Stimulated activated CD8-positive, alpha-beta memory T cell treated with anti-CD3 and anti-CD28 coated beads, Interleukin-7, amount 100 ng/mL, for 24 hours (primary cell): ENCODE measurements around the gene MMP11.

Experiments used
- DNase-seq: peaks from one replicate; pipeline ENCODE4 v3.0.0-alpha.2; 2020; ENCODE audit warnings: low read depth

Gene MMP11

DNA sequence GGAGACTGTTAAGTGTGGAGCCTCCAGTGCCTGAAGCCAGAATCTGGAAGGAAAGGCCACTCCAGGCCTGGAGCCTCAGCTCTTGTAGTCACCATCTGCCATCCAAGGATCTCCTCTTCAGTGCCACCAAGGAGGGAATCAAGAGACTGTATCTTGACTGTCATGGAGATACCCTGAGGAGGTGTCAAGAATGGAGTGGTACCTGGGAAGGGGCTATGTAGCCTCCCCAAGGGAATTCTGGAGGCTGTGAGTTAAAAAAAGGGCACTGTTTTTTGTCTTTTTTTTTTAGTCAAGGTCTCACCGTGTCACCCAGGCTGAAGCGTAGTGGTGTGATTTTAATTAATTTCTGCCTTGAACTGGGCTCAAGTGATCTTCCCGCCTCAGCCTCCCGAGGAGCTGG lies 13.1 kb upstream of the MMP11 start:
- no peak for DNase-seq

- no peak for DNase-seq
Measured at GRCh38 chr22:23760056-23760455, 12.6 kb upstream of the MMP11 start.

DNA sequence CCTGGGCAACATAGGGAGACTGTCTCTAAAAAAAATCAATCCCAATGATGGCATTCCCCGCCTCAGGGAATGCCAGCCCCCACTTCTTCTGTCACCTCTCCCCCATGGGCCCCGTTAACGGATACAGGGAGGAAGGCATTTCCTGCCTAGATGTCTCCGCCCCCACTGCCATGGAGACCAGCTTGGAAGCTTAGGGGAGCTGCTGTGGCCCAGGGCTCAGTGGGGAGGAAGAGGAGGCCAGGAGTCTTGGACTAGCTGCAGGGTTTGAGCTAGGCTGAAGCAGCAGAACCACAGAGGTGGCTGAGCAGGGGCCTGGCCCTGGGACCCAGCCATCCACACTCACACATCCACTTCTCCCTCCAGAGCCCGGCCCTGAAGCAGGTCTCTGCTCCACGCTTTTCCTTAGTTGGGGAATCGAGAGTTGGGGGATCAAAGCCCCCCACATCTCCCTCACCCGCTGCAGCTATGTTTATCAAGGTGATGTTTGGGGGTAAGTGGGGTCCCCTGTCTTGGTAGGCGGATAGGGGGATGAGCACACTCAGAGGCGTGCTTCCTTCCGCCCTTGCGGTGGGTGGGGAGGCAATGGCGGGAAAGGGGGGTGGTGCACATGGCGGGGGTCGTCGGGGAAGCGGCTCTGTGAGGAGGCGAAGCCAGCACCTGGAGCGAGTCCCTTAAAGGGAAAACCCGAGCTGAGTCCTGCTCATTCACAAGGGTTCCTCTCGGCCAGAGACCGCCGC lies 9.6 kb upstream of the MMP11 start, which contains the start of gene C22orf15:
Gene C22orf15, plus strand, starts transcription at position 149 of the 737 bp plus-strand sequence. Its CDS starts 317 bp downstream, at position 466.
- no peak for DNase-seq

DNA sequence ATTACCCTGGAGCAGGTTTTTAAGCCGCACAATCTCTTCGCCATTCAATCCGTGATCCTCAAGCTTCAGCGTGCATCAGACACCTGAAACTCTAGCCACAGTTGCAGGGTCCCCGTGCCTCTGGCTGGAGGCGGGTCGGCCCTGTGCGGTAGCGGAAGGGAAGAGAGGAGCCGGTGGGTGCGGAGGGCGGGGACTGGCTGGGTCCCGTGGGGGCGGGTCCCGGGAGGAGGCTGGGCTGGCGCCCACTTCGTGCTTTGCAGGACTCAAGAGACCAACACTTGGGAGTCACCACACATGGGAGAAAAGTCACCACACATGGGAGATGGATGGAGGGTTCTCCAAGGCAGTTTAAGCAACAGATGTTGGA lies 9.1 kb upstream of the MMP11 start:
- peak; percentile 45 for DNase-seq

DNA sequence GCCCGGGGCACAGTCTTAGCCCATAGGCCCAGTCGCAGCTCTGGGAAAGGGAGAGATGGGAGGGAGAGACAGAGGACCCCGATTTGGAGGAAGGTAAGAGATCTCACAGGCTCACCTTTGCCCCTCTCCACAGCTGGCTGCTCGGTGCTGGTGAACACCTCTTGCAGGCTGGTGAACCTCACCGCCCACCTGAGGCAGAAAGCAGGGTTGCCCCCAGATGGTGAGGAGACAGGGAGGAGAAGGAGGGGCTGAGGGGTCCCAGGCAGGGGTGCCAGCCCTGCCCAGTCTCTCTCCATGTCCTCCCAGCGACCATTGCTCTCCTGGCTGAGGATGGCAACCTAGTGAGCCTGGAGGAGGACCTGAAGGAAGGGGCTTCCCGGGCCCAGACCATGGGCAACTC lies 8.7 kb upstream of the MMP11 start:
- no peak for DNase-seq

DNA sequence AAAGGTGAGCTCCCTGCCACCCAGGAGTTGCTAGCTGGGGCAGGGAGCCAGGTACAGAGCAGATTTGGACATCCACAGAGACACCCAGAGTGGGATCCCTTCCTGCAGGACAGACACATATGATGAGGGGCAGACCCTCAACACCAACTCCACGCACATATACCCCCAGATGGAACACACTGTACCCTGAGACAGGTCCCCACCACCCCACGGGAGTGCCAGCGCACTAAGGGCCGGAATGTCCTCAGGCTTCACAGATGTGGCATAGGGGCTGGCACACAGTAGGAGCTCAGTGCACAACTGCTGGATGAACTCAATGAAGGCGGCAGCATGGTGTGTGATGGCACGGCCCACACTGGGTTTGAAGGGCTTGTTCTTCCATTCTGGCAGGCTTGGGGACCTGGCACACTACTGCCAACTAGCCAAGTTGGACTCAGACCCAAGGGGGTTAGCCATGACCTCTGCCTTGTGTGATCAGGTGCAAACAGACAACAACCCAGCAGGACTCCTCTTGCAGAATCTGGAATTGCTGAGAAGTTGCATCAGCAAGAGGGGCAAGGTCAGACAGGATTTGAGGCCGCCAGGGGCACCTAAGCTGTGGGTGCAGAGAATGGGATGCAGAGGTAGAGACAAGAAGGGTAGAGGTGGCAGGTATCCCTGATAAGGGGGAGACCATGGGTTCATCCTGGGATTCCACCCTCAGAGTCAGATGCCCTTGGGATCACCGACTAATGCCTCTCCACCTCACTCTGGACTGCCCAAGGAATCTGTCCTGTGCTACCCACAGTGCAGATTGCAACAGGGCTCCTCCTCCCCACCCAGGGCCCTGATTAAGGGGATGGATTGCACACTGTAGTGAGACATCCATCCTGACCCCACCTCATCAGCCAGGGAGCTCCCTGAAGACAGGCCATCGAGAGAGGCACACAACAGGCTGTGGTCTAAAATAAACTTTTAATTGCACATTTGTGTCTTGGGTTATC lies 7.5 kb upstream of the MMP11 start:
- no peak for DNase-seq

- no peak for DNase-seq
Measured at GRCh38 chr22:23767303-23767672, 5.4 kb upstream of the MMP11 start.

- peak; percentile 62 for DNase-seq
Measured at GRCh38 chr22:23767673-23768548, 4.7 kb upstream of the MMP11 start, which contains the start of gene CHCHD10. CHCHD10 (minus strand) TSS chr22:23767972; CDS start chr22:23767874, 98 bp downstream.

GRCh38 chr22:23769321-23769965 lies 3.2 kb upstream of the MMP11 start:
- no peak for DNase-seq

DNA sequence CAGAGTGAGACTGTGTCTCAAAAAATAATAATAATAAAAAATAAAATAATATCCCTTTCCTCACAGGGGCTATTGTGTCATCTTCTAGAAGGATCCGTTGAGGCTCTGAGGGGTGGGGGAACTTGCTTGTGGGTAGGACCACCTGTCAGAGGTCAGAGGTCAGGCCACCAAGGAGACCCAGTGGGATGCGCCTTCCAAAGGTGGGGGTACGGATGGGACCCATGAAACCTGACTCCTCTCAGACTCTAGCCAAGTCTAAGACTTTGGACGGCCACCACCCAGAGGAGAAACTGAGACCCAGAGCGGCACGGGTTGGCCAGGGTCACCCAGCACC lies 367 bp upstream of the MMP11 start:
- DNase-seq = no peak

DNA sequence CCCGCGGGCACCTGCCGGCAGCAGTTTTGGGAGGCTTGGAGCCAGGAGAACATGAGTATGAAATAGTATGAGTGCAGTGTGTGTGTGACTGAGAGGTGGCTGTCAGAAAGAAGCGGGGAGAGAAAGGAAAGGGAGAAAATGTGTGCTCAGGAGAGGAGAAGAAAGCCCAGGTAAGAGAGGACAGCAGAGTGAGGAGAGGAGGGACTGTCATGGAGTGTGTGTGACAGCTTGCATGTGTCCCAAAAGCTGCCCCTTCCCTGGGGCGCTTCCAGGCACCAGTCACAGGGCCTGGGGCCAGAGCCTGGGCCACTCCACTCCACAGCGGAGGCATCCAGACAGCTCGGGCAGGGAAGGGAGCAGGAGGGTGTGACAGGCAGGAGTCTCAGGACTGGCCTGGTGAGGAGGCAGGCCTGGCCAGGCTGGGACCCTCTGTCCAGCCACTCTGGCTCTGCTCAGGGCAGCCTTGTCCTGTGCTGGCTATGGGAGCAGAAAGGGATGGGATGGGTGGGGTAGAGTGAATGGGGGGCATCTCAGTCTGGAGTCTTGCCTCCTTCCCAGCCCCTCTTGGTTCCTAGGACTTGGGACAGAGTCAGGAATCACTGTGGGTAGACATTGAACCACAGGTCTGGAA lies 949 bp downstream of the MMP11 start:
- no peak for DNase-seq

- DNase-seq = no peak
Measured at GRCh38 chr22:23774114-23774921, 1.7 kb downstream of the MMP11 start.

DNA sequence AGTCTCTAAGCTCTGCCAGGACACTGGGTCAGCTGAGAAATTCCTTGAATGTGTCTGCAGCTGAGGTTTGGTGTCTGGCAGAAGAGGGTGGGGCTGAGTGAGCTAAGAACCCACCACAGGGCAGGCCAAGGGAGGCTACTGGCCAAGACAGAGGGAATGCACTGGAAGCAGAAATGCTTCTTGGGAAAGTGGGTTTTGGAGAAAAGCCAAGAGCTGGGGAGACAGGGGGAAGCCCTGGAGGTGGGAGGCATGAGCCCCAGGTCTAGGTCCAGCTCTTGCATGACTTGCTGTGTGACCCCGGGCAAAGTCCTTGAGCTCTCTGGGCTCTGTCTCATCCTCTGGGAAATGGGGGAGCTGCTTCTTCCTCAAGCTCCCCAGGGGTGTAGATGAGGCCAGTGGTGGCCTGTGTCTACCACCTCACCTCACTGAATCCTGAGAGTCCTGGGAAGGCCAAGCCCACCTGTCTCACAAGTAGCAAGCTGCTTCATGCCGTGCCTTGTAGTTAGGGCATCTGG lies 2.3 kb downstream of the MMP11 start:
- no peak for DNase-seq

DNA sequence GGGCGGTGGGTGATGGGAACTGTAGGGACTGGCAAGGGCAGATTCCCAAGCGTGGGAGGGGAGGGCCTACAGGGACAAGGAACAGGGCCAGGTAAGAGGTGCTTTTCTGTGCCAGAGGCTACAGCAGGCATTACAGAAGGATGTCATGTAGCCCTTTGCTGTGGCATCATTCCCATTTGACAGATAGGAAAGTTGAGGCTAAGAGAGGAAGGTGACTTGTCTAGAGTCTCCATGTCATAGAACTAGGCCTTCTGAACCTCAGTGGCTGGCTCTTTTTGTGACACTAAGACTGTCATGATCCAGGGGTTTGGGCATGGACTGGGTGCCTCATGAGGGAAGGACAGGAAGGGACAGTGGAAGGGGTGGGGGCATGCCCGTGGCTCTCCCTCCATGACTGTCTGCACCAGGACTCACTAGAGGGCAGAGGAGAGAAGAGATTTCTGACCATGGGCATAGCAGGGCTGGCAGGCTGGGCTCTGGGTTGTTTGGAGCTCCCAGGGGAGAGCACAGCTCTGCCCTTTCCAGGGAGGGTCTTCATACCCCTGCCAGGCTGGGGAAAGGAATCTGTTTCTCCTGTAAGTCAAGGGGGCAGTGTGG lies 3.2 kb downstream of the MMP11 start:
- DNase-seq = no peak

- DNase-seq = no peak
Measured at GRCh38 chr22:23777776-23778576, 5.3 kb downstream of the MMP11 start.

DNA sequence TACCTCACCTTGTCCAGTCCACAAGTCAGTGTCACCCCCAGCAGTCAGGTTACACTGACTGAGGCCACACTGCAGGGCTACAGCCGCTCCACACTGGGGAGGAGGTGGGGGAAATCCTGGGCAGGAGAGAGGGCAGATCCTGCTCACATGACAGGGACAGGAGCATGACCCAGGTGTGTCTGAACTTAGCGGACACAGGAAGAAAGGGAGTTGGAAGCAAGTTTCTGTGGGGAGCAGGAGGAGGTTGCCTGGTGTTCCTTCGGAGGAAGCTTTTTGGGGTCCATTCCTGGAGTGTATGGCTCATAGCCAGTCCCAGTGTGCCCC lies 5.9 kb downstream of the MMP11 start:
- DNase-seq = no peak

DNA sequence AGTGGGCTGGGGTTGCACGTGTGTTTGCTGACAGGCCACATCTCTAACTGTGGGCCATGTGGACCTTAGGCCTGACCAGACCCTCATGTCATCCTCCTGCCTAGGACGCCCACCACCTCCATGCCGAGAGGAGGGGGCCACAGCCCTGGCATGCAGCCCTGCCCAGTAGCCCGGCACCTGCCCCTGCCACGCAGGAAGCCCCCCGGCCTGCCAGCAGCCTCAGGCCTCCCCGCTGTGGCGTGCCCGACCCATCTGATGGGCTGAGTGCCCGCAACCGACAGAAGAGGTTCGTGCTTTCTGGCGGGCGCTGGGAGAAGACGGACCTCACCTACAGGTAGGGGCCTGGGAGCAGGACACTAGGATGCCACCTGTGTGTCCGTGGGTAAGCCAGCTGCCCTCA lies 6.4 kb downstream of the MMP11 start:
- DNase-seq = no peak

GRCh38 chr22:23779731-23780130 lies 7.1 kb downstream of the MMP11 start:
- DNase-seq = no peak

DNA sequence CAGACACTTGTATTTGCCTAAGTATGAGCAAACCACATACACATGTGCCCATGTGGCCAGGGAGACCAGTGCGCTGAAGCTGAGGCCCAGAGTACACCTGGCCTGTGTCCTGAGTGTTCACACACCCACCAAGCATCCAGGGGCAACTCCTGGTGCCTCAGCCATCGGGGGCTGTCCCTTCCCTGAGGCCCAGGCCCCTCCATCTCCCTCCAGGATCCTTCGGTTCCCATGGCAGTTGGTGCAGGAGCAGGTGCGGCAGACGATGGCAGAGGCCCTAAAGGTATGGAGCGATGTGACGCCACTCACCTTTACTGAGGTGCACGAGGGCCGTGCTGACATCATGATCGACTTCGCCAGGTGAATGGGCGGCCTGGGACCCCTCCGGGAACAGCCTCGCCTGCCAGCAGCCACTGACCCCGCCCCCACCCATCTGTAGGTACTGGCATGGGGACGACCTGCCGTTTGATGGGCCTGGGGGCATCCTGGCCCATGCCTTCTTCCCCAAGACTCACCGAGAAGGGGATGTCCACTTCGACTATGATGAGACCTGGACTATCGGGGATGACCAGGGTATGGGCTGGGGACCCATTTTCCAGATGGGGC lies 7.6 kb downstream of the MMP11 start:
- DNase-seq = no peak
